ENCODE results near the gene GPR4.
A peak's percentile ranks its signal among the peaks of the same experiment; 100 is the strongest.
"Not testable (repeated sequence)": the region's sequence is repeated elsewhere in the genome, so short reads cannot be mapped to it uniquely, and the experiment has no call there.

Gene GPR4

DNA sequence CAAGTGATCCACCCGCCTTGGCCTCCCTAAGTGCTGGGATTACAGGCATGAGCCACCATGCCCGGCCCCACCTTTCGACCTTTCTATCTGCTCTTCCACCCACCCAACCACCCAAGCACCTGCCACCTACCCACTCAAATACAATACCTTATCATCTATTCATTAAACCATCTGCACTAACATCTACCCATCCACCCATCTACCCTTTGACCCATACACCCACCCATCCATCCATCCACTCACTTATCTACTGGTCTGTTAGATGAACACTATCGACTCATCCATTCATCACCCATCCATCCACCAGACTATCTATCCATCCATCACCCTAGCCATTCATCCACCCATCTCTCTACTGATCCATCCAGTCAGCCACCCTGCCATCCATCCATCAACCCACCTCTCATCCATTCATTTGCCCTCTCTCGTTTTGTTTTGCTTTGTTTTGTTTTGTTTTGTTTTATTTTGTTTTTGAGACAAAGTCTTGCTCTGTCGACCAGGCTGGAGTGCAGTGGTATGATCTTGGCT is 20.0 kb upstream of the GPR4 start:
- ChIA-PET CTCF (no interaction called here), POLR2A (no interaction called here)
- Histone ChIP-seq H3K4me3 (ENCODE audit: control insufficient read depth in 1 of 7, extremely low read depth in 1 of 7, insufficient read depth in 4 of 7, low read depth in 2 of 7, low read length in 6 of 7) (no peak overlapping the region), H3K36me3 (ENCODE audit: control insufficient read depth in 4 of 4, insufficient read depth in 4 of 4, low read length in 3 of 4) (peaks cover 6 to 71% (median 28%) of the 10 kb centered on the region in 4 experiments), H3K27ac (ENCODE audit: insufficient read depth in 1 of 2, low read depth in 1 of 2, low read length in 2 of 2, poor library complexity in 1 of 2, severe bottlenecking in 2 of 2) (no peak overlapping the region), H3K4me1 (ENCODE audit: control extremely low read depth in 1 of 4, control insufficient read depth in 4 of 4, insufficient read depth in 4 of 4, low read length in 3 of 4) (no peaks in the 10 kb centered on the region), H3K27me3 (replicated peaks in 2 of 5; ENCODE audit: control insufficient read depth in 4 of 5, insufficient read depth in 5 of 5, low read length in 4 of 5) (no peaks in the 10 kb centered on the region), H3K9me3 (ENCODE audit: control extremely low read depth in 1 of 5, control insufficient read depth in 4 of 5, insufficient read depth in 2 of 5, low read depth in 1 of 5, low read length in 4 of 5) (no peaks in the 10 kb centered on the region)
- 97% methylated on average over 5 of the region's 6 CpGs for WGBS (ENCODE audit: insufficient coverage)
- no peak for DNase-seq

GRCh38 chr19:45621389-45621788 is 19.4 kb upstream of the GPR4 start:
- H3K9me3 ChIP-seq (ENCODE audit: control extremely low read depth in 1 of 5, control insufficient read depth in 4 of 5, insufficient read depth in 2 of 5, low read depth in 1 of 5, low read length in 4 of 5): no peaks in the 10 kb centered on the region
- peaks cover 8 to 73% (median 27%) of the 10 kb centered on the region in 4 experiments for H3K36me3 ChIP-seq (ENCODE audit: control insufficient read depth in 4 of 4, insufficient read depth in 4 of 4, low read length in 3 of 4)
- H3K4me3 ChIP-seq (ENCODE audit: control insufficient read depth in 1 of 7, extremely low read depth in 1 of 7, insufficient read depth in 4 of 7, low read depth in 2 of 7, low read length in 6 of 7): no peak overlapping the region
- POLR2A ChIA-PET: no interaction called here
- no peak for DNase-seq
- no peaks in the 10 kb centered on the region for H3K4me1 ChIP-seq (ENCODE audit: control extremely low read depth in 1 of 4, control insufficient read depth in 4 of 4, insufficient read depth in 4 of 4, low read length in 3 of 4)
- H3K27ac ChIP-seq (ENCODE audit: insufficient read depth in 1 of 2, low read depth in 1 of 2, low read length in 2 of 2, poor library complexity in 1 of 2, severe bottlenecking in 2 of 2): no peak overlapping the region
- 95% methylated on average over 13 of the region's 17 CpGs for WGBS (ENCODE audit: insufficient coverage)
- CTCF ChIA-PET: interaction anchor here (1.1 kb wide), 1 partner anchor 20 kb away, joined by 3 read pairs; no protein-coding TSS in a partner anchor
- H3K27me3 ChIP-seq (replicated peaks in 2 of 5; ENCODE audit: control insufficient read depth in 4 of 5, insufficient read depth in 5 of 5, low read length in 4 of 5): no peaks in the 10 kb centered on the region

- H3K4me1 ChIP-seq (ENCODE audit: control extremely low read depth in 1 of 4, control insufficient read depth in 4 of 4, insufficient read depth in 4 of 4, low read length in 3 of 4): no peaks in the 10 kb centered on the region
- peaks cover 18 to 76% (median 43%) of the 10 kb centered on the region in 4 experiments for H3K36me3 ChIP-seq (ENCODE audit: control insufficient read depth in 4 of 4, insufficient read depth in 4 of 4, low read length in 3 of 4)
- H3K27ac ChIP-seq (ENCODE audit: insufficient read depth in 1 of 2, low read depth in 1 of 2, low read length in 2 of 2, poor library complexity in 1 of 2, severe bottlenecking in 2 of 2): no peak overlapping the region
- DNase-seq: no peak
- H3K9me3 ChIP-seq (ENCODE audit: control extremely low read depth in 1 of 5, control insufficient read depth in 4 of 5, insufficient read depth in 2 of 5, low read depth in 1 of 5, low read length in 4 of 5): no peaks in the 10 kb centered on the region
- POLR2A ChIA-PET: no interaction called here
- no peak overlapping the region for H3K4me3 ChIP-seq (ENCODE audit: control insufficient read depth in 1 of 7, extremely low read depth in 1 of 7, insufficient read depth in 4 of 7, low read depth in 2 of 7, low read length in 6 of 7)
- CTCF ChIA-PET: interaction anchor here (1.2 to 4.5 kb wide), 3 partner anchors 10 to 24 kb away, joined by 3 to 19 read pairs (median 5); partner anchors contain the start of gene EML2
- no peaks in the 10 kb centered on the region for H3K27me3 ChIP-seq (replicated peaks in 2 of 5; ENCODE audit: control insufficient read depth in 4 of 5, insufficient read depth in 5 of 5, low read length in 4 of 5)
- WGBS (ENCODE audit: insufficient coverage): 97% methylated on average over 10 of the region's 10 CpGs
Measured at GRCh38 chr19:45616704-45617017, 14.6 kb upstream of the GPR4 start.

DNA sequence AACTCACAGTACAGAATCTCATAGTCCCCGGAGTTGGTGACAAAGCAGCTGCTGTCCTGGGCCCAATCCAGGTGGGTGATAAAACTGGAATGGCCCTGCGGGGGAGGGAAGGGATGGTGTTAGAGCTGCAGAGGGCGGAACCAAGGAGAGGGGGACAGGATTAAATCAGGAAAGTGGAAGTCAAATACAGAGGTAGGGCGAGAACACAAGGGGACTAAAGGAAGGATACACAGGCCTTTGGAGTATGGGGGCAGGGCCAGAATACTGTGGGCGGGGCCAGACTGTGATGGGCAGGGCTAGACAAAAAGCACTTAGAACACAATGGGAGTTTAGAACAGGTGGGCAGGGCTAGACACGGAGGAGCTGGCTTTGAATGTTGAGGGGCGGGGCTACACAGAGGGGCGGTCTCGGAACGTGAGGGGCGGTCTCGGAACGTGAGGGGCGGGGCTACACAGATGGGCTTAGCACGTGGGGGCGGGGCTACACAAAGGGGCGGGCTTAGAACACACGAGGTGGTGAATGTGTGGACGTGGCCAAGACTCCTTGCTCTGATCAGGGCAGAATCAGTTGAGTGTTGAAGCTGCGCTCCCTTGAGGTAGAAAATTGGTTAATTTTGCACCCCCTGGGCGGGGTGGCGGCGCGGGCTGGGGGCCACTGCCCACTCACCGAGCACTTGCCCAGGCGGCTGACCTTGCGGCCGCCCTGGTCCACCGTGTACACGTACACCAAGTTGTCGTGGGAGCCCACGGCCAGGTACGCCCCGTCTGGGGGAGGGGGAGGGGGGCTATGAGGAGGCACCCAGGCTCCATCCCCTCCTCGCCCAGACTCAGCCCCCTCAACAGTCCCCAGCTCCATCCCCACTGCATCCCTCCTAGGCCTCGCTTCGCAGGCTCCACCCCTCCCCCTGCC is 14.0 kb upstream of the GPR4 start:
- Histone ChIP-seq H3K9me3 (ENCODE audit: control extremely low read depth in 1 of 5, control insufficient read depth in 4 of 5, insufficient read depth in 2 of 5, low read depth in 1 of 5, low read length in 4 of 5) (no peaks in the 10 kb centered on the region), H3K27ac (ENCODE audit: insufficient read depth in 1 of 2, low read depth in 1 of 2, low read length in 2 of 2, poor library complexity in 1 of 2, severe bottlenecking in 2 of 2) (no peak overlapping the region), H3K27me3 (replicated peaks in 2 of 5; ENCODE audit: control insufficient read depth in 4 of 5, insufficient read depth in 5 of 5, low read length in 4 of 5) (no peaks in the 10 kb centered on the region), H3K36me3 (ENCODE audit: control insufficient read depth in 4 of 4, insufficient read depth in 4 of 4, low read length in 3 of 4) (peaks cover 18 to 71% (median 40%) of the 10 kb centered on the region in 4 experiments), H3K4me1 (ENCODE audit: control extremely low read depth in 1 of 4, control insufficient read depth in 4 of 4, insufficient read depth in 4 of 4, low read length in 3 of 4) (no peaks in the 10 kb centered on the region), H3K4me3 (ENCODE audit: control insufficient read depth in 1 of 7, extremely low read depth in 1 of 7, insufficient read depth in 4 of 7, low read depth in 2 of 7, low read length in 6 of 7) (no peak overlapping the region)
- 83% methylated on average over 21 of the region's 37 CpGs for WGBS (ENCODE audit: insufficient coverage)
- CTCF ChIA-PET: interaction anchor here (1.2 to 4.5 kb wide), 4 partner anchors 10 to 25 kb away, joined by 3 to 19 read pairs (median 4); partner anchors contain the start of gene EML2
- peak; percentile 81 to 92 (median 89) for DNase-seq
- POLR2A ChIA-PET: interaction anchor here (0.6 kb wide), 1 partner anchor 143 kb away, joined by 3 read pairs; no protein-coding TSS in a partner anchor

- H3K27me3 ChIP-seq (replicated peaks in 2 of 5; ENCODE audit: control insufficient read depth in 4 of 5, insufficient read depth in 5 of 5, low read length in 4 of 5); DNase-seq; H3K4me3 ChIP-seq (ENCODE audit: control insufficient read depth in 1 of 7, extremely low read depth in 1 of 7, insufficient read depth in 4 of 7, low read depth in 2 of 7, low read length in 6 of 7); H3K4me1 ChIP-seq (ENCODE audit: control extremely low read depth in 1 of 4, control insufficient read depth in 4 of 4, insufficient read depth in 4 of 4, low read length in 3 of 4); H3K9me3 ChIP-seq (ENCODE audit: control extremely low read depth in 1 of 5, control insufficient read depth in 4 of 5, insufficient read depth in 2 of 5, low read depth in 1 of 5, low read length in 4 of 5); H3K27ac ChIP-seq (ENCODE audit: insufficient read depth in 1 of 2, low read depth in 1 of 2, low read length in 2 of 2, poor library complexity in 1 of 2, severe bottlenecking in 2 of 2): not testable (repeated sequence)
- 100% methylated on average over 3 of the region's 9 CpGs for WGBS (ENCODE audit: insufficient coverage)
- H3K36me3 ChIP-seq (ENCODE audit: control insufficient read depth in 4 of 4, insufficient read depth in 4 of 4, low read length in 3 of 4): peaks cover 18 to 70% (median 36%) of the 10 kb centered on the region in 4 experiments
- POLR2A ChIA-PET: interaction anchor here (0.6 kb wide), 1 partner anchor 144 kb away, joined by 3 read pairs; no protein-coding TSS in a partner anchor
- CTCF ChIA-PET: interaction anchor here (1.2 to 4.5 kb wide), 3 partner anchors 9 to 26 kb away, joined by 3 to 19 read pairs (median 5); partner anchors contain the start of gene EML2
Measured at GRCh38 chr19:45615056-45615455, 13.0 kb upstream of the GPR4 start.

- peaks cover 0 to 2% (median 0%) of the 10 kb centered on the region in 5 experiments for H3K9me3 ChIP-seq (ENCODE audit: control extremely low read depth in 1 of 5, control insufficient read depth in 4 of 5, insufficient read depth in 2 of 5, low read depth in 1 of 5, low read length in 4 of 5)
- ChIA-PET CTCF (interaction anchor here (4.5 kb wide), 1 partner anchor 27 kb away, joined by 19 read pairs; the partner anchor contains the start of gene EML2), POLR2A (no interaction called here)
- peak in 1 of 3 donors; percentile 15 for DNase-seq
- no peaks in the 10 kb centered on the region for H3K4me1 ChIP-seq (ENCODE audit: control extremely low read depth in 1 of 4, control insufficient read depth in 4 of 4, insufficient read depth in 4 of 4, low read length in 3 of 4)
- 95% methylated on average over 7 of the region's 10 CpGs for WGBS (ENCODE audit: insufficient coverage)
- peaks cover 22 to 71% (median 34%) of the 10 kb centered on the region in 4 experiments for H3K36me3 ChIP-seq (ENCODE audit: control insufficient read depth in 4 of 4, insufficient read depth in 4 of 4, low read length in 3 of 4)
- no peak overlapping the region for H3K4me3 ChIP-seq (ENCODE audit: control insufficient read depth in 1 of 7, extremely low read depth in 1 of 7, insufficient read depth in 4 of 7, low read depth in 2 of 7, low read length in 6 of 7)
- H3K27me3 ChIP-seq (replicated peaks in 2 of 5; ENCODE audit: control insufficient read depth in 4 of 5, insufficient read depth in 5 of 5, low read length in 4 of 5): no peaks in the 10 kb centered on the region
- peak overlapping the region in 1 of 2 experiments; percentile 35 for H3K27ac ChIP-seq (ENCODE audit: insufficient read depth in 1 of 2, low read depth in 1 of 2, low read length in 2 of 2, poor library complexity in 1 of 2, severe bottlenecking in 2 of 2)
Measured at GRCh38 chr19:45613926-45614725, 12.1 kb upstream of the GPR4 start.
